K562 (cell line): ENCODE results near the gene BAG1. TPM values are rescaled to one million over a fixed set of nuclear protein-coding genes. Genes with fewer than 3 reads are reported as not detected.
A peak's percentile ranks its signal among the peaks of the same experiment; 100 is the strongest.

ENCODE experiments used
- ASH1L ChIP-seq: fragments of 450-650 bp; IDR thresholded peaks from 2 replicates; pipeline ENCODE4 v1.6.1; 2018; ENCODE audit warnings: borderline replicate concordance, mild to moderate bottlenecking, low read depth; ENCODE audit not compliant: partially characterized antibody
- BRD9 ChIP-seq: fragments of 450-650 bp; IDR thresholded peaks from 2 replicates; pipeline ENCODE4 v1.6.1; 2018; ENCODE audit warnings: low read depth; ENCODE audit not compliant: partially characterized antibody
- CCAR2 ChIP-seq: fragments of 200-400 bp; formaldehyde crosslinking; IDR thresholded peaks from 2 replicates; pipeline ENCODE4 v1.6.1; 2017; ENCODE audit warnings: mild to moderate bottlenecking, low read depth, low read length
- COPS2 ChIP-seq: fragments of 450-650 bp; conservative IDR thresholded peaks from 2 replicates; pipeline ENCODE4 v1.6.1; 2016; ENCODE audit warnings: mild to moderate bottlenecking, moderate library complexity
- FOXP1 ChIP-seq: sonication (generic); formaldehyde crosslinking; IDR thresholded peaks from 2 replicates; pipeline ENCODE4 v1.8.0; 2022; ENCODE audit warnings: mild to moderate bottlenecking, missing genetic modification reagents
- GABPB2 ChIP-seq: fragments of 250-450 bp; sonication (Bioruptor Pico); conservative IDR thresholded peaks from 2 replicates; pipeline ENCODE4 v1.5.1; 2021; ENCODE audit warnings: mild to moderate bottlenecking
- HINFP ChIP-seq: fragments of 450-650 bp; conservative IDR thresholded peaks from 2 replicates; pipeline ENCODE4 v1.6.1; 2016; ENCODE audit warnings: missing genetic modification characterization, low read depth, mild to moderate bottlenecking, control low read depth, missing compliant biosample characterization
- HIVEP1 ChIP-seq: fragments of 250-450 bp; sonication (Bioruptor Pico); IDR thresholded peaks from 2 replicates; pipeline ENCODE4 v1.4.0; 2020; ENCODE audit warnings: mild to moderate bottlenecking
- HMGN3 ChIP-seq: IDR thresholded peaks from 2 replicates; pipeline ENCODE4 v1.6.1; 2011; ENCODE audit warnings: borderline replicate concordance, low read depth, mild to moderate bottlenecking, mixed read lengths, low read length; ENCODE audit not compliant: insufficient read length; ENCODE audit errors: extremely low read depth
- HNRNPUL1 ChIP-seq: fragments of 200-400 bp; formaldehyde crosslinking; IDR thresholded peaks from 2 replicates; pipeline ENCODE4 v1.6.1; 2017; ENCODE audit warnings: low read length
- MCM7 ChIP-seq, 2 experiments: fragments of 450-650 bp; IDR thresholded peaks; 2 replicates each; pipeline ENCODE4 v1.6.1; 2016 to 2018
- NCOA2 ChIP-seq, 2 experiments: fragments of 450-650 bp; IDR thresholded peaks; 2 replicates each; pipeline ENCODE4 v1.6.1; 2018; ENCODE audit warnings: mild to moderate bottlenecking in 2 of 2, moderate library complexity in 1 of 2; ENCODE audit not compliant: partially characterized antibody in 2 of 2
- PBX2 ChIP-seq, 2 experiments: IDR thresholded peaks in 1 of 2; conservative IDR thresholded peaks in 1 of 2; 2 replicates each; pipeline ENCODE4 v1.6.1; 2016; ENCODE audit warnings: low read depth in 2 of 2, mild to moderate bottlenecking in 1 of 2, missing compliant biosample characterization in 1 of 2, missing genetic modification characterization in 1 of 2, moderate library complexity in 1 of 2
- PYGO2 ChIP-seq: fragments of 450-650 bp; IDR thresholded peaks from 2 replicates; pipeline ENCODE4 v1.6.1; 2016; ENCODE audit warnings: mild to moderate bottlenecking, missing genetic modification characterization, moderate library complexity, missing compliant biosample characterization
- RBM17 ChIP-seq: fragments of 200-400 bp; formaldehyde crosslinking; IDR thresholded peaks from 2 replicates; pipeline ENCODE4 v1.6.1; 2017; ENCODE audit warnings: low read depth, mild to moderate bottlenecking, low read length, borderline replicate concordance
- SMAD3 ChIP-seq: fragments of 450-650 bp; formaldehyde crosslinking; conservative IDR thresholded peaks from 2 replicates; pipeline ENCODE4 v1.4.0; 2020; ENCODE audit warnings: mild to moderate bottlenecking
- SNIP1 ChIP-seq: fragments of 450-650 bp; IDR thresholded peaks from 2 replicates; pipeline ENCODE4 v1.7.1; 2017; ENCODE audit warnings: low read depth, mild to moderate bottlenecking
- WHSC1 ChIP-seq: IDR thresholded peaks from one replicate; pipeline ENCODE4 v1.6.1; 2012; ENCODE audit warnings: low read length, control low read depth, inconsistent platforms
- ZBTB1 ChIP-seq: sonication (generic); formaldehyde crosslinking; IDR thresholded peaks from 2 replicates; pipeline ENCODE4 v1.8.1; 2023; ENCODE audit warnings: missing genetic modification reagents, low read depth, mild to moderate bottlenecking, borderline replicate concordance
- ZFP30 ChIP-seq: fragments of 250-450 bp; sonication (Bioruptor Pico); IDR thresholded peaks from 2 replicates; pipeline ENCODE4 v1.8.0; 2022; ENCODE audit warnings: moderate library complexity, mild to moderate bottlenecking, inconsistent platforms, borderline replicate concordance
- ZKSCAN8 ChIP-seq: fragments of 200-800 bp; sonication (Bioruptor generic); IDR thresholded peaks from 2 replicates; pipeline ENCODE4 v1.6.1; 2016; ENCODE audit warnings: missing genetic modification characterization, missing compliant biosample characterization
- ZNF274 ChIP-seq: IDR thresholded peaks from 2 replicates; pipeline ENCODE4 v1.6.1; 2011; ENCODE audit warnings: low read depth, mild to moderate bottlenecking, low read length, moderate library complexity, borderline replicate concordance
- ZNF639 ChIP-seq, 2 experiments: fragments of 200-800 bp in 1 of 2; sonication (Bioruptor generic) in 1 of 2; sonication (generic) in 1 of 2; formaldehyde crosslinking in 1 of 2; IDR thresholded peaks in 1 of 2; conservative IDR thresholded peaks in 1 of 2; 2 replicates each; pipeline versions ENCODE4 v1.5.0 to v1.6.1; 2016 to 2020; ENCODE audit warnings: missing compliant biosample characterization in 1 of 2, missing genetic modification characterization in 1 of 2, missing genetic modification reagents in 1 of 2
- ZNF764 ChIP-seq: fragments of 250-450 bp; sonication (Bioruptor Pico); IDR thresholded peaks from 2 replicates; pipeline ENCODE4 v1.4.0; 2020; ENCODE audit warnings: low read depth, mild to moderate bottlenecking, moderate library complexity
- polyA plus RNA-seq, 8 experiments: library from polyadenylated mRNA; depleted of rRNA in 4 of 8; stranded (reverse) in 5 of 8; unstranded in 3 of 8; fragments of >200 nt; fragmentation: Nextera tagmentation in 2 of 8; fragmentation: Illumina TruSeq in 1 of 8; extraction: Ambion mirVana in 2 of 8; extraction: Trizol in 1 of 8; gene quantifications; 2 replicates each; pipeline versions ENCODE4 v1.2.1 to v1.2.3, GENCODE V29; 2011 to 2014; ENCODE audit warnings: inconsistent platforms in 1 of 8, missing spikeins in 1 of 8
- total RNA-seq, 7 experiments: library from RNA; depleted of rRNA in 6 of 7; stranded (reverse); fragments of >200 nt in 6 of 7; fragmentation: Illumina TruSeq in 2 of 7; extraction: Trizol in 2 of 7; gene quantifications; 2 replicates each; pipeline versions ENCODE4 v1.2.1 to v1.2.3, GENCODE V29; 2011 to 2021; ENCODE audit warnings: low replicate concordance in 1 of 7

The BAG1 gene
- total and polyA plus RNA-seq, 9 of the 15 experiments (the other 6 are each of a cell fraction or from before 2014, with no cell fraction given): 9.7 to 106 (median 56.9) TPM

- TF ChIP-seq PYGO2 (tag) (peak; percentile 58), ZNF764 (CRISPR knock-in tag) (no peak), HINFP (tag) (no peak), PBX2 (CRISPR knock-in tag; IDR thresholded peaks at IDR 0.05; ENCODE audit: low read depth) (no peak), PBX2 (tag; conservative IDR thresholded peaks at IDR 0.05; ENCODE audit: low read depth) (peak; percentile 60; the same call in 1 of the 2 replicates), COPS2 (no peak), ASH1L (no peak), RBM17 (no peak), ZFP30 (CRISPR knock-in tag) (no peak), GABPB2 (CRISPR knock-in tag) (no peak), SNIP1 (no peak), MCM7 (IDR thresholded peaks at IDR 0.05) (no peak), SMAD3 (CRISPR knock-in tag) (peak; percentile 82), ZKSCAN8 (CRISPR knock-in tag) (no peak; the same call in 1 of the 2 replicates), HMGN3 (peak; percentile 83), NCOA2 (IDR thresholded peaks at IDR 0.05; ENCODE audit: partially characterized antibody in 2 of 2) (peak in 1 of 2 experiments; percentile 19), HIVEP1 (no peak), CCAR2 (no peak), HNRNPUL1 (no peak), ZBTB1 (CRISPR knock-in tag) (no peak), FOXP1 (CRISPR knock-in tag) (no peak), ZNF274 (no peak), BRD9 (no peak), ZNF639 (CRISPR knock-in tag; conservative IDR thresholded peaks at IDR 0.05 in 1 of 2, IDR thresholded peaks at IDR 0.05 in 1 of 2) (peak in 1 of 2 experiments; percentile 69; a peak in 1 of 4 replicates), WHSC1 (no peak)
Observed at GRCh38 chr9:33239921-33240320, 24.6 kb downstream of the BAG1 start, which contains the start of gene SPINK4 (continued).
